ENCODE data around the gene SLC25A28.

DNA sequence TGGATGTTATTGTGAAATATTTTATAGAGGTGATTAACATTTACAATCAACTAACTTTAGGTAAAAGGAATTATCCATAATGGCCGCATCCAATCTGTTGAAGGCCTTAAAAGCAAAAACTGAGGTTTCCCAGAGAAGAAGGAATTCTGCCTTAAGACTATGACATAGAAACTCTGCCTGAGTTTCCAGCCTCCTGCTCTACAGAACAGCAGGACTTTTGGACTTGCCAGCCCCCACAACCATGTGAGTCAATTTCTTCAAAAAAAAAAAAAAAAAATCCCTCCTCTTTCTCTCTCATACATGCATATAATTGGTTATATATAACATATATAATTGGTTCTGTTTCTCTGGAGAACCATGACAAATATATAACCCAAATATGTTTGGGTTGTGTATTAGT, 15.4 kb downstream of the SLC25A28 start:
- TF ChIP-seq, protein P1, sequence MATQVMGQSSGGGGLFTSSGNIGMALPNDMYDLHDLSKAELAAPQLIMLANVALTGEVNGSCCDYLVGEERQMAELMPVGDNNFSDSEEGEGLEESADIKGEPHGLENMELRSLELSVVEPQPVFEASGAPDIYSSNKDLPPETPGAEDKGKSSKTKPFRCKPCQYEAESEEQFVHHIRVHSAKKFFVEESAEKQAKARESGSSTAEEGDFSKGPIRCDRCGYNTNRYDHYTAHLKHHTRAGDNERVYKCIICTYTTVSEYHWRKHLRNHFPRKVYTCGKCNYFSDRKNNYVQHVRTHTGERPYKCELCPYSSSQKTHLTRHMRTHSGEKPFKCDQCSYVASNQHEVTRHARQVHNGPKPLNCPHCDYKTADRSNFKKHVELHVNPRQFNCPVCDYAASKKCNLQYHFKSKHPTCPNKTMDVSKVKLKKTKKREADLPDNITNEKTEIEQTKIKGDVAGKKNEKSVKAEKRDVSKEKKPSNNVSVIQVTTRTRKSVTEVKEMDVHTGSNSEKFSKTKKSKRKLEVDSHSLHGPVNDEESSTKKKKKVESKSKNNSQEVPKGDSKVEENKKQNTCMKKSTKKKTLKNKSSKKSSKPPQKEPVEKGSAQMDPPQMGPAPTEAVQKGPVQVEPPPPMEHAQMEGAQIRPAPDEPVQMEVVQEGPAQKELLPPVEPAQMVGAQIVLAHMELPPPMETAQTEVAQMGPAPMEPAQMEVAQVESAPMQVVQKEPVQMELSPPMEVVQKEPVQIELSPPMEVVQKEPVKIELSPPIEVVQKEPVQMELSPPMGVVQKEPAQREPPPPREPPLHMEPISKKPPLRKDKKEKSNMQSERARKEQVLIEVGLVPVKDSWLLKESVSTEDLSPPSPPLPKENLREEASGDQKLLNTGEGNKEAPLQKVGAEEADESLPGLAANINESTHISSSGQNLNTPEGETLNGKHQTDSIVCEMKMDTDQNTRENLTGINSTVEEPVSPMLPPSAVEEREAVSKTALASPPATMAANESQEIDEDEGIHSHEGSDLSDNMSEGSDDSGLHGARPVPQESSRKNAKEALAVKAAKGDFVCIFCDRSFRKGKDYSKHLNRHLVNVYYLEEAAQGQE (IDR thresholded peaks at IDR 0.05; ENCODE audit: insufficient replicate concordance, low read depth): no peak
- no peak for TF ChIP-seq POLR2AphosphoS5 (IDR thresholded peaks at IDR 0.05; ENCODE audit: low read depth)

All from HL-60 (cell line).